HCT116 (cell line): ENCODE measurements around the gene CASZ1. TPM values are rescaled to one million over a fixed set of nuclear protein-coding genes. Genes with fewer than 3 reads are reported as not detected.

Experiments
- ATAC-seq: fragments of 200-7000 bp; cut with Tn5 transposase; 2 replicates; pipeline ENCODE4 v1.9.1; 2020; ENCODE audit warnings: mild to moderate bottlenecking, moderate library complexity
- BruUV-seq: library from RNA; stranded (reverse); fragments of 400-500 nt; replicated peaks from 2 replicates; lab custom pipeline; 2021; lab: Mats Ljungman, UMichigan
- CTCF ChIA-PET: fragments of 300-600 bp; sonication (Branson Sonifier 250); formaldehyde crosslinking; loops from one replicate; lab custom pipeline; 2021; ENCODE audit warnings: antibody characterized with exemption; lab: Charles Lee
- POLR2A ChIA-PET: fragments of 300-600, 350-600 bp; sonication (Branson Sonifier 250); formaldehyde crosslinking; loops from one replicate; lab custom pipeline; 2021; ENCODE audit warnings: antibody characterized with exemption; lab: Charles Lee
- RAD21 ChIA-PET, 2 experiments: fragments of 300-600 bp; sonication (Branson Sonifier 250); formaldehyde crosslinking; loops; one replicate each; lab custom pipeline; 2023; ENCODE audit warnings: low total read pairs in 2 of 2; ENCODE audit not compliant: uncharacterized antibody in 2 of 2, unreplicated experiment in 2 of 2, low non-redundant PET in 1 of 2; lab: Charles Lee
- DNase-seq: peaks from one replicate; pipeline ENCODE4 v3.0.0-alpha.2; 2010; ENCODE audit warnings: low read depth, low spot score
- H2AFZ ChIP-seq: fragments of 200-600 bp; shearing (Covaris generic), sonication (generic); 2 replicates; pipeline ENCODE4 v1.6.1; 2017; ENCODE audit warnings: low read depth, mixed run types, mixed read lengths, antibody characterized with exemption, low read length; ENCODE audit not compliant: poor library complexity, severe bottlenecking
- H3K27ac ChIP-seq: 2 replicates; pipeline ENCODE4 v1.5.1; 2012; ENCODE audit warnings: low read depth, low read length
- H3K27me3 ChIP-seq: fragments of 200-600 bp; sonication (generic); 2 replicates; pipeline ENCODE4 v1.6.1; 2016; ENCODE audit warnings: mixed run types, low read length, mixed read lengths; ENCODE audit not compliant: insufficient read depth
- H3K36me3 ChIP-seq, 2 experiments: fragments of 200-500 bp in 1 of 2; fragments of 200-600 bp in 1 of 2; sonication (Bioruptor generic) in 1 of 2; sonication (generic) in 1 of 2; 2 replicates each; pipeline versions ENCODE4 v1.5.1 to v1.6.1; 2014 to 2016; ENCODE audit warnings: low read length in 2 of 2, inconsistent platforms in 1 of 2, mixed read lengths in 1 of 2, mixed run types in 1 of 2; ENCODE audit not compliant: insufficient read depth in 2 of 2, control insufficient read depth in 1 of 2
- H3K4me1 ChIP-seq, 2 experiments: fragments of 200-600 bp in 1 of 2; sonication (generic) in 1 of 2; 2 replicates each; pipeline versions ENCODE4 v1.5.1 to v1.6.1; 2012 to 2017; ENCODE audit warnings: low read length in 2 of 2, inconsistent platforms in 1 of 2, mild to moderate bottlenecking in 1 of 2, mixed read lengths in 1 of 2, mixed run types in 1 of 2, moderate library complexity in 1 of 2; ENCODE audit not compliant: insufficient read depth in 2 of 2, control insufficient read depth in 1 of 2
- H3K4me2 ChIP-seq: fragments of 200-600 bp; sonication (generic); 2 replicates; pipeline ENCODE4 v1.6.1; 2017; ENCODE audit warnings: mixed run types, low read length, mixed read lengths
- H3K4me3 ChIP-seq, 2 experiments: fragments of 200-600 bp in 1 of 2; sonication (generic) in 1 of 2; replicated peaks in 1 of 2; 2 replicates each; pipeline ENCODE4 v1.5.1; 2011 to 2016; ENCODE audit warnings: low read length in 2 of 2, control low read depth in 1 of 2, low read depth in 1 of 2, mild to moderate bottlenecking in 1 of 2, mixed read lengths in 1 of 2, mixed run types in 1 of 2
- H3K79me2 ChIP-seq: fragments of 200-600 bp; sonication (generic); 2 replicates; pipeline ENCODE4 v1.6.1; 2017; ENCODE audit warnings: mild to moderate bottlenecking, mixed run types, low read length, moderate library complexity, mixed read lengths; ENCODE audit not compliant: insufficient read depth
- H3K9ac ChIP-seq: fragments of 200-600 bp; sonication (generic); 2 replicates; pipeline ENCODE4 v1.6.1; 2016; ENCODE audit warnings: low read length, mixed read lengths
- H3K9me2 ChIP-seq: fragments of 200-600 bp; sonication (generic), shearing (Covaris generic); 2 replicates; pipeline ENCODE4 v1.6.1; 2017; ENCODE audit warnings: mixed run types, mild to moderate bottlenecking, moderate library complexity; ENCODE audit not compliant: insufficient read depth
- H3K9me3 ChIP-seq, 2 experiments: fragments of 200-500 bp in 1 of 2; fragments of 200-600 bp in 1 of 2; sonication (Bioruptor generic) in 1 of 2; sonication (generic) in 1 of 2; 2 replicates each; pipeline ENCODE4 v1.6.1; 2014 to 2017; ENCODE audit warnings: low read length in 2 of 2, mixed read lengths in 2 of 2, inconsistent platforms in 1 of 2, low read depth in 1 of 2, mild to moderate bottlenecking in 1 of 2, mixed run types in 1 of 2, moderate library complexity in 1 of 2; ENCODE audit not compliant: control insufficient read depth in 1 of 2, insufficient read depth in 1 of 2
- H4K20me1 ChIP-seq: fragments of 200-600 bp; sonication (generic), shearing (Covaris generic); 2 replicates; pipeline ENCODE4 v1.6.1; 2017; ENCODE audit warnings: mixed run types, mild to moderate bottlenecking, moderate library complexity; ENCODE audit not compliant: insufficient read depth
- CBX3 ChIP-seq: IDR thresholded peaks from 2 replicates; pipeline ENCODE4 v1.6.1; 2012; ENCODE audit warnings: low read depth
- CEBPB ChIP-seq: IDR thresholded peaks from 2 replicates; pipeline ENCODE4 v1.6.1; 2012; ENCODE audit warnings: low read depth
- EGR1 ChIP-seq: IDR thresholded peaks from 2 replicates; pipeline ENCODE4 v1.6.1; 2012; ENCODE audit warnings: low read depth
- FOSL1 ChIP-seq: IDR thresholded peaks from 2 replicates; pipeline ENCODE4 v1.6.1; 2012; ENCODE audit warnings: low read depth
- JUND ChIP-seq: IDR thresholded peaks from 2 replicates; pipeline ENCODE4 v1.6.1; 2012
- POLR2AphosphoS5 ChIP-seq: IDR thresholded peaks from 2 replicates; pipeline ENCODE4 v1.6.1; 2011; ENCODE audit warnings: mild to moderate bottlenecking, low read depth, low read length, moderate library complexity
- SIN3A ChIP-seq: IDR thresholded peaks from 2 replicates; pipeline ENCODE4 v1.6.1; 2012; ENCODE audit warnings: low read depth
- SP1 ChIP-seq: IDR thresholded peaks from 2 replicates; pipeline ENCODE4 v1.6.1; 2012; ENCODE audit warnings: low read depth
- ZBTB33 ChIP-seq: IDR thresholded peaks from 2 replicates; pipeline ENCODE4 v1.6.1; 2011; ENCODE audit warnings: mild to moderate bottlenecking, low read length, moderate library complexity; ENCODE audit not compliant: insufficient replicate concordance; ENCODE audit errors: extremely low read depth
- intact Hi-C: fragments of 100-400 bp; cut with micrococcal nuclease; formaldehyde crosslinking; loops from 2 replicates; pipeline ENCODE4 v1.10.0; 2022
- total RNA-seq: library from RNA; stranded (reverse); gene quantifications from one replicate; pipeline ENCODE4 v1.2.1, GENCODE V29; 2021; ENCODE audit not compliant: unreplicated experiment

The CASZ1 gene
- total RNA-seq, 1 experiment from 2014 or later: 7.7 TPM

- no peaks in the 10 kb centered on the region for H3K4me1 ChIP-seq
- no peaks in the 10 kb centered on the region for H4K20me1 ChIP-seq
- ChIA-PET RAD21 (no interaction called here), POLR2A (no interaction called here), CTCF (no interaction called here)
- no peak for TF ChIP-seq CEBPB
- TF ChIP-seq EGR1: no peak
- no peak for TF ChIP-seq FOSL1
- no peak for TF ChIP-seq ZBTB33
- TF ChIP-seq CBX3: no peak
- no peak for TF ChIP-seq SP1
- TF ChIP-seq JUND: no peak
- TF ChIP-seq POLR2AphosphoS5: no peak
- TF ChIP-seq SIN3A: no peak
- H3K27ac ChIP-seq: no peak overlapping the region
- no peak for DNase-seq
- no peak overlapping the region for H3K9ac ChIP-seq
- no peak overlapping the region for H3K4me3 ChIP-seq
- ATAC-seq: no peak
- H3K79me2 ChIP-seq: no peaks in the 10 kb centered on the region
- H2AFZ ChIP-seq: no peak overlapping the region
- BruUV-seq: no TSS peak
- H3K36me3 ChIP-seq: no peaks in the 10 kb centered on the region
- H3K27me3 ChIP-seq: no peaks in the 10 kb centered on the region
- no peaks in the 10 kb centered on the region for H3K9me3 ChIP-seq
- intact Hi-C loops: no loop called here
- H3K9me2 ChIP-seq: no peaks in the 10 kb centered on the region
- H3K4me2 ChIP-seq: no peak overlapping the region
These were observed 22.9 kb upstream of the CASZ1 start for GRCh38 chr1:10819198-10819901.
